GM12872 (cell line): Measurements from ENCODE around the gene PXDC1.

Source experiments
- TF ChIP-seq, protein P1 (sequence below): IDR thresholded peaks from 3 replicates; pipeline ENCODE4 v1.5.1; 2011; ENCODE audit warnings: low read depth, mild to moderate bottlenecking, low read length, moderate library complexity; ENCODE audit not compliant: insufficient read depth

PXDC1 gene

DNA sequence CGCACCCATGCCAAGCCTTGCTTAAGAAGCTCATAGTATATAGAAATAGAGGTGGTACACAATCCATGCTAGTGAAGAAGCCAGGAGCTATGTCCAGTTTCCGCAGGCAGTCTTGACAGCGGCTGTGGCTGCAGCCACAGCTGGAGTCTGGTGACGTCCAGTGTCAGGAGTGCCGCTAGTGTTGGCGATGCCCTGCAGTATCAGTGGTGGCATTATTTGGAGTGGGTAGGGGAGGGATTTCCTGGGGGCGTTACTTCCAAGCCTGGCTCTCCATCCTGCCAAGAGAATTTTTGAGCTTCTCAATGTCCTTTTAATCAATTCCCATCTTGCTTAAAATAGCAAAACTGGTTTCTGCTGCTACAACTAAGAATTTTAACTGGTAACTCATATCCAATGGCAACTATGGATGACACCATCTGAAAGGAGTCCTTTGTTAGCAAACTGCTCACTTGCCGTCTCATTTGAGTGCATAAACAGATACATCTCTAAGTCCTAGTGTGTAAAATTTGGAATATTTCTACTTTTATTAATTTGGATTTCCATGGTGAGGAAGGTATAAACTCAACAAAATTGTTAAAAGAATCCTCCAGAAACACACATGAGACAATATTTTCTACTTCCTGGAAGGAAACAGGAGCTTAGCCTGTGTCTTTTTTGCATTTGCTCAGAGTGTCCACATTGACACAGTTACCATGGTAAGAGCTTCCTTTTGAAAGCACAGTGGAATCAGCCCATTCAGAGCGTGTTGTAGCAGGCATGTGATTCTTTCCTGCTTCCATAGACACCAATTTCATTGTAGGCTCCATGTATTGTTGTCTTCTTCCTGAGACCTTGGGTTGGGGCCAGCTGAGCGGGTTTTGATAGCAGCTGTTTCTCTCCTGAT is 44.6 kb upstream of the PXDC1 start:
- TF ChIP-seq, protein P1, sequence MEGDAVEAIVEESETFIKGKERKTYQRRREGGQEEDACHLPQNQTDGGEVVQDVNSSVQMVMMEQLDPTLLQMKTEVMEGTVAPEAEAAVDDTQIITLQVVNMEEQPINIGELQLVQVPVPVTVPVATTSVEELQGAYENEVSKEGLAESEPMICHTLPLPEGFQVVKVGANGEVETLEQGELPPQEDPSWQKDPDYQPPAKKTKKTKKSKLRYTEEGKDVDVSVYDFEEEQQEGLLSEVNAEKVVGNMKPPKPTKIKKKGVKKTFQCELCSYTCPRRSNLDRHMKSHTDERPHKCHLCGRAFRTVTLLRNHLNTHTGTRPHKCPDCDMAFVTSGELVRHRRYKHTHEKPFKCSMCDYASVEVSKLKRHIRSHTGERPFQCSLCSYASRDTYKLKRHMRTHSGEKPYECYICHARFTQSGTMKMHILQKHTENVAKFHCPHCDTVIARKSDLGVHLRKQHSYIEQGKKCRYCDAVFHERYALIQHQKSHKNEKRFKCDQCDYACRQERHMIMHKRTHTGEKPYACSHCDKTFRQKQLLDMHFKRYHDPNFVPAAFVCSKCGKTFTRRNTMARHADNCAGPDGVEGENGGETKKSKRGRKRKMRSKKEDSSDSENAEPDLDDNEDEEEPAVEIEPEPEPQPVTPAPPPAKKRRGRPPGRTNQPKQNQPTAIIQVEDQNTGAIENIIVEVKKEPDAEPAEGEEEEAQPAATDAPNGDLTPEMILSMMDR = no peak

DNA sequence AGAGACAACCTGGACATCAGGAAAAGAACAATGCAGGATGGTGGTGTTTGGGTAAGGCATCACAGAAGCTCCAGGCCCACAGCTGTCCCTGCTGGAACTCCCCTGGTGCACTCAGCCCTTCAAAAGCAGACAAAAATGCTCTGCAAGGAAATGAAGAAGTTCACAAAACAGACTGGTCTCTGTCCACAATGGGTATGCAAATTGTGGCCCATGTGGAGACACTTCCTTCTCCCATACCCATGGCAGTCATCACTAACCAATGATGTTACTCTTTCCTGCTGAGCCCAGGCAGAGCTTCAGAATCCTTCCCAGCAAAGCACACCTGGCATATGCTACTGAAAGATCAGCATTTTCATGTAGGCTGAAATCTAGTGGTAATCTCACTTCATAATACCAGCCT is 42.6 kb upstream of the PXDC1 start:
- TF ChIP-seq, protein P1 = no peak

DNA sequence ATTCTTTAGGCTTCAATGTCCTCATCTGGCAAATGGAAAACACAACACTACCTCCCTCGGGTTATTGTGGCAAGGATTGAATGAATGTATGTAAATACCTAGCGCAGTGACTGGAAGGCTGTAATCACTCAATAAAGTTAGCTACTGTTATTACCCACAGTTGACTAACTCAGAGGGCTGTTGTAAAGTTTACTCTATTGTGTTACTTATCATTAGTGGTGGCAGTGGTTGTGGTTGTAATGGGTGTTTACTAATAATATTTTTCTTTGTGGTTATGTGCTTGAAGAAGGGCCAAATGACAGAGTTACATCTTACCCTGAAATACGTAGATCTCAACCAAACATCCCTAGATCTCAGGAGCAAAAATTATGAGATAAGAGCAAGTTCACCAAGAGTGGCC is 42.0 kb upstream of the PXDC1 start:
- TF ChIP-seq, protein P1 = no peak

DNA sequence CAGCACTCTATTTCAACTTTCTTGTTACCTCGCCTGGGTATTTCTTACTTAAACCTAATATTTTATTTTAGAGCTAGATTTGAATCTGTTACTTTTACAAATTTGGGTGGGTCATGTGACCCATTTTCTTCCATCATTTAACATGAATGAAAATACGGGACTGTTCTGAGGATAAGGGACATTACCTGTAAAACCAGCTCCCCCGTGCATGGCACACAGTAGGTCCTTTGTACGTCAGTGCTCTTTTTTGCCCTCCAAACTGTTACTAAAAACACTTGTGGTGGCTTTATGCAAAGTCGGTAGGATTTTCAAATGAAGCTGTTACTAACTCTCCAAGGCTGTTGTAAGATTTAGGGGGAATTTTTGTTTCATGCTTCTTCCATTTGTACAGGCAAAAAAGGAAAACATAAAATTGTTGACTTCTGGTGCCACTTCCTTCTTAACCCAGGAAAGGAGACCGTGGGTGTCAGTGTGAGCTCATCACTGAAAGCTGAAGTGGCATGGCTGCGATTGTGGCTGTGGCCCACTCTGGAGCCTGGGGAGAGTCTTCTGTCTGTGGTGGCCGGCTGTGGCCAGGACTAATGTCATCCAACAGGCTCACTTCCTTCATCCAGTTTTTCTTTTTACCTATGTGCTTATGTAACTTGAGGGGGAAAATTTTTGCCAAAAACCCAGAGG is 40.2 kb upstream of the PXDC1 start:
- TF ChIP-seq, protein P1 = no peak

DNA sequence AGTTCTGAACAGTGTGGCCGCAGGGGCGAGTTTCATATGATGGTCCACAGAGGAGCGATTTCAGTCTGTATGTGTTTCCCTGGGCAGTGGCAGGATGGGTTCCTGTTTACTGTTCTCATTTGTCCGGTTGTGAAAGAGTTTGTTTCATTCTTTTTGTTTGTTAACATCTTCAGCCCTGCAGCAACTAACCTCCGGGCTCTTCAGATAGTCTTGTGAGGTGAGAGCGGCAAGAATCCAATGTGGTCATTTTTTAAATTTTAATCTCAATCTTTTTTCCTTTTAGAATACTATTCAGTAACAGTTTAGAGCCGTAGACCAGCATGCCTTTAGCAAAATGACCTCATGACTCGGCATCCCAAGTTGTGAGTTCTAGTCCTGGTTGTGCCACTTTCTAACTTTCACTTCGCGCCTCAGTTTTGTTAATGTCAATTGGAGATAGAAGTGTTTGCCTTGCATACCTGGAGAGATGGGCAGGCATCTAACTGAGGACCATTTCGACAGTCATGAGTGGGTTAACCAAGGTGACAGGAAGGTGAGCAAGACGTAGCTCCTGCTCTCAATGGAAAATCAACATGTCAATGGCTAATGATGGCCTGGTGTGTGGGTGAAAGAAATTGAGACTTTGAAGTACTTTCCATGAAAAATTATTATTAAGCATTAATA is 38.5 kb upstream of the PXDC1 start:
- TF ChIP-seq, protein P1 = no peak

DNA sequence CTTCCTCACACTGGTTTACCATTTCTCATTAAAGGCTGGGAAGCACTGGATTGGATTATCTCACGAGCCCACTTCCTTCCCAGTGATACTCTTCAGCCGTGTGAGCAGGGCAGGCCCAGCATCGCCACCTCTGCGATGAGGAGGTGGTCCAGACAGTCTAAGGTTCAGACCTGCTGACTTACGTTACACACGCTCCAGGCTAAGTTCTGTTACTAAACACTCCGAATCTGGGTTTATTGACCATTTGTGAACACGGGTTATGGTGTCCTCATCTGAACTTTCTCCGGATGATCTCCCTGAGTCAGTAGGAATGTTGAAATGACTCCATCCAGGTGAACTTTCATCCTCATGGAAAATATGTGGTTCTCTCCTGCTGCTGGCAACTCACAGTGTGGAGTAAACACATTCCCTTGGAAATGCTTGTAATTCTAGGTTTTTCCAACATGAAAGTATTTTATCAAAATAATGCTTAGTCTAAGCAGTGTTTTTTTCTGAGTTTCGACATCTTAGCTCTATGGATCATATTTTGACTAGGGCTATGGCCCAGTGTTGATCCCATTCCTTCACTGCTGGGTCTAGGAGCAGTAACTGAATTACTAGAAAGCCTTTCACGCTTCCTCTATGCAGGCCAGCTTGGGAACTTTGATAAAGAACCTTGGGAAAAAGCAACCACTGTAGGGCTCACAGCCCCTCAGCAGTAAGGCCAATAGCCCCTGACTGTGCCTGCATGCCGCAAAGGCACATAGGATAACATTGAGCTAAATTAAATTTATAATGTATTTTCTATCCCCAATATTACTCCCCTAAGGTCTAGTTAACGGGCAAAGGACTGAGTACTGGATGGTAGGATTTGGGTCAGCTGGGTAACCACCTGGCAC is 37.7 kb upstream of the PXDC1 start:
- TF ChIP-seq, protein P1 = no peak
